NCI-H345 treated with DMSO at 0.1 percent for 48 hours (cell line): ENCODE results near the gene ST3GAL2.
"Not testable (repeated sequence)": the region's sequence is repeated elsewhere in the genome, so short reads cannot be mapped to it uniquely, and the experiment has no call there.

Source experiments
- DNase-seq: peaks from one replicate; lab custom pipeline; 2025; ENCODE audit not compliant: unreplicated experiment; lab: John Stamatoyannopoulos, UW

Gene ST3GAL2

DNA sequence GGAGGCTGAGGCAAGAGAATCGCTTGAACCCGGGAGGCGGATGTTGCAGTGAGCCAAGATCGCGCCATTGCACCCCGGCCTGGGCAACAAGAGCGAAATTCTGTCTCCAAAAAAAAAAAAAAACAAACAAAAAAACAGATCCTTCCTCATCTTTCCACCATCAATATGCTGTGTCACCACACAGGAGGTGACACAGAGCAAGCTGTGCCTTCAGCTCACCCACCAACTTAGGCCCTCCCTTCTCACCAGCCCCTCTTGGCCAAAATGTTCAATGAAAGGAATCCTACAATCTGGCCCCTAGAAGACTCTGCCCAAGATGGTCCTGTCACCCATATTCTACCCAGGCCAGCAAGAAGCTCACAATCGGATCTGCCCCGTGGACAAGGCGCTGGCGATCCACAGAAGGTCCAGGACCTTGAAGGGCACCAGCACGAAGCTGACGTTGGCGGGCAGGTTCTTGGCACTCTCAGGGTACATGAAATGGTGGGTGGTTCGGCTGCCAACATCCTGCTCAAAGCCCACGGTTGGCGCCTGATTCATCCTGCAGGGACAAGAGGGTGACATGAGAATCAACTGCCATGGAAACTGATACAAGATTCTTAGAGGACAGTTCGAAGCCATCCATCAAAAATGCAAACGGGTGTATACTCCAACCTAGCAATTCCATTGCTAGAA lies 50.8 kb downstream of the ST3GAL2 start:
- no peak for DNase-seq

- DNase-seq: not testable (repeated sequence)
These were observed 52.5 kb downstream of the ST3GAL2 start for GRCh38 chr16:70386289-70386986.

DNA sequence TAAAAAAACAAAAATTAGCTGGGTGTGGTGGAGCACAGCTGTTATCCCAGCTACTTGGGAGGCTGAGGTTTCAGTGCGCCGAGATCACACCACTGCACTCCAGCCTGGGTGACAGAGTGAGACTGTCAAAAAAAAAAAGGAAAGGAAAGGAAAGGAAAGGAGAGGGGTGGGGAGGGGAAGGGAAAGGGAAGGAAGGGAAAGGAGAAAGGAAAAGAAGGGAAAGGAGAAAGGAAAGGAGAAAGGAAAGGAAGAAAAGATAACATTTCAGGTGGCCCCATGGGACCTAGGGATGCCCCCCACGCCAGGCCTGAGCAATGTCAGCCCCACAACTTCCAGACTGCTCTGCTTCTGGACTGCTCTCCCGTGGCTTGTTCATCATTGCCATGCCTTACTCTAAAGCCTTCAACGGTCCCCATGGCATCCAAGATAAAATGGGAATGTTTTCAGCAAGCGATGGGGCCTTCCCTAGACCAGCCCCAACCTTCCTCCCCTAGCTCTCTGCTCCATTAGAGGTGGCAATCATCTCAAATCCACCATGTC lies 55.4 kb downstream of the ST3GAL2 start:
- no peak for DNase-seq

- DNase-seq: no peak
These were observed 57.1 kb downstream of the ST3GAL2 start for GRCh38 chr16:70381604-70382342.

DNA sequence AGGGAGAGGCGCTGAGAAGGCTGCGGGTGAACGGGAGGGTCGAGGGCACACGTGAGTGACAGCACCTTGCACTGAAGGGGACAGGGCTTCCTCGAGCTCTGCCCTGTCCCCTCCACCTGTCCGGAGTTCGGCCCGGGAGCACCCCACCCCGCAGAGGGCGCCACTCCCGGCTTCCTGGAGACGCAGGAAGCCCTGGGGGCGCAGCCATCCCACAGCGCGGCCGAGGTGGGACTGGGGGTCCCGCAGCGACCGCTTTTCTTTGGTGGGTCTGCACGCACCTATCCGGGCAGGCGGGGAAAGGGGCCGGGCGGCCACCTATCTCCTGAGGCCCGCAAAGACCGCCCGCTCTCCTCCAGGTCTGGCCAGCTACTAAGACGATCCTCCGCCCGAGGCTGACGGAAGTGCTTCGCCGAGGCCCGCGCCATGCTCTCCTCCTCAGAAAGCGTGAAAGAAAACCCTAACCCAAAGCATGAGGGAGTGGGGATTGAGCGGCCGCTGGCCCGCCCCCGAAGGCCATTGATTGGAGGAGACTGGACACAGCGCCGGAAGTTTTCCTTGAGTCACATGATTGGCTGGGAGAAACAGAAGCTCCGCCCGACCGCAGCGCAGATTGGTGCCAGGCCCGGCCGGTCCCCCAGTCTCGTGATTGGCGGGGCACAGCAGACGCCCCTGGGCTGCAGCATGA lies 57.8 kb downstream of the ST3GAL2 start:
- DNase-seq: peak; percentile 84

- peak; percentile 35 for DNase-seq
These were observed 58.5 kb downstream of the ST3GAL2 start for GRCh38 chr16:70380248-70380918.

GRCh38 chr16:70378869-70379493 lies 59.9 kb downstream of the ST3GAL2 start:
- DNase-seq: no peak

GRCh38 chr16:70377782-70378181 lies 61.1 kb downstream of the ST3GAL2 start:
- no peak for DNase-seq

DNA sequence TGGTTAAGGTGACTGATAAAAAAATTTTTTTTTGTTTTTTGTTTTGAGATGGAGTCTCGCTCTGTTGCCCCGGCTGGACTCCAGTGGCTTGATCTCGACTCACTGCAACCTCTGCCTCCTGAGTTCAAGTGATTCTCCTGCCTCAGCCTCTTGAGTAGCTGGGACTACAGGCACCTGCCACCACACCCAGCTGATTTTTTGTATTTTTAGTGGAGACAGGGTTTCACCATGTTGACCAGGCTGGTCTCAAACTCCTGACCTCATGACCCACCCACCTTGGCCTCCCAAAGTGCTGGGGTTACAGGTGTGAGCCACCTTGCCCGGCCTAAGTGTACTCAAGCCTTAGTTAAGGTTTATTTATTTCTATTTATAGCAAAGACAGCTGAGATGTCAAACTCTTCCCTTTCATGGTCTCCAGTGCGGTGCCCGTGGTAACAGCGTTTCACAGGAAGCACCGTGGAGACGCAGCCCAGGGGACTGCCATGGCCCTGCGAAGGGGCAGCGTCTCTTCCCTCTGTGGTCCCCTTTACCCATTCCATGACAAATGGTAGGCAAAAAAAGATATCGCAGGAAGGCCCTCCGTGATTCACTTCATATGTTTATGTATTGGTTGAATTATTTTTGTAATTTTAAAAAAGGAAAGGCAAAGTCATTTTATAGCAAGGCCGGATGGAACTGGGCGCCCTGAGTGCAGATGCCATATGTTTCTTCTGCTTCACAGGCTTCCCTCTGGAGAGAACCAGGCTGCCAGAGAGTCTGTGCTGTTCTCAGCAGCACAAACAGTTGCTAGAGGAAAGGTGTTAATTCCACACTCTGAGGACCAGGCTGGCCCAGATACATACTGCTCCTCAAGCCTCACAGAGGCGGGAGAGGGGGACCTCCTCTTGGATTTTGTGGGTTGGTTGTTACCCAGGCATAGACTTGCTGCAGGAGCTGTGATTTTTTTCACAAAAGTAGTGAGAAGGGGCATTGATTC lies 63.0 kb downstream of the ST3GAL2 start:
- DNase-seq: no peak

DNA sequence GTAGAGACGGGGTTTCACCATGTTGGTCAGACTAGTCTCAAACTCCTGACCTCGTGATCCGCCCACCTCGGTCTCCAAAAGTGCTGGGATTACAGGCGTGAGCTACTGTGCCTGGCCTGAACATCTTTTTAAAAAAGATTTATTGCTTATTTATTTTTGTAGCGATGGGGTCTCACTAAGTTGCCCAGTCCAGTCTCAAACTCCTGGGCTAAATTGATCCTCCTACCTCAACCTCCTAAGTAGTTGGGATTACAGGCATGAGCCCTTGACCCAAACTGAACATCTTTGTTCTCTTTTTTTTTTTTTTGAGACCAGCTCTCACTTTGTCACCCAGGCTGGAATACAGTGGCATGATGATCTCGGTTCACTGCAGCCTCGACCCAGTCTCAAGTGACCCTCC lies 64.7 kb downstream of the ST3GAL2 start:
- DNase-seq: no peak

- no peak for DNase-seq
These were observed 65.8 kb downstream of the ST3GAL2 start for GRCh38 chr16:70372921-70373728.

DNA sequence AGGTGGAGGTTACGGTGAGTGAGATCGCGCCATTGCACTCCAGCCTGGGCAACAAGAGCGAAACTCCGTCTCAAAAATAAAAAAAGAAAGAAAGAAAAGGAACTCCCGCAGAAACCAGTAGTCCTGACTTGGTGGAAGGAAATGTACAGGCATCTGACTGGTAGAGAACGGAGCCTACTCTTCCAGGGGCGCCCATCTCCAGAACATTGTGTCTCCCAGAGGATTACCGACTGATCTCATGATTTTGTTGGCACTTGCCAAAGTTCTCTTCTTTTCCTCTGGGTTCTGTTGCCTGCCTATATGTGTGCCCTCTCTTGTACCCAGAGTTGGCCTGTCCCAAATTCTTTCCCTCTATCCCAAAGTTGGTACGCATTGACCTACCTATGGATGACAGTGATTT lies 68.0 kb downstream of the ST3GAL2 start:
- no peak for DNase-seq

- DNase-seq: not testable (repeated sequence)
These were observed 68.8 kb downstream of the ST3GAL2 start for GRCh38 chr16:70370145-70370544.

DNA sequence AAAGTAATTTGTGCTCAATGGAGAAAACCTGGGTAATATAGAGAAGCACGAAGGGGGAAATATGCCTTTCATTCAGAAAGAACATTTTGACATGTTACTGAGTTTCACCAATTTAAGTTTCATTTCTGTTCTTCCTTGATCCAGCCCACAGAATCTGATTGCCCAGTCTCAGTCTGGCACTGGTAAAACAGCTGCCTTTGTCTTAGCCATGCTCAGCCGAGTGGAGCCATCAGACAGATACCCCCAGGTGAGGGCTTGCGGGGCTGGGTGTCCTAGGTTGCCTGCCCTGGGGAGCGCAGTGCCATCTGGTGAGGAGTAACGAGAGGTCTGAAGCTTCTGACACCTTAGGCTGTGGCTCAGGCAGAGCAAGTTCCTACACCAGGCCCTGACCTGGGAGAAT lies 74.5 kb downstream of the ST3GAL2 start:
- DNase-seq: no peak

DNA sequence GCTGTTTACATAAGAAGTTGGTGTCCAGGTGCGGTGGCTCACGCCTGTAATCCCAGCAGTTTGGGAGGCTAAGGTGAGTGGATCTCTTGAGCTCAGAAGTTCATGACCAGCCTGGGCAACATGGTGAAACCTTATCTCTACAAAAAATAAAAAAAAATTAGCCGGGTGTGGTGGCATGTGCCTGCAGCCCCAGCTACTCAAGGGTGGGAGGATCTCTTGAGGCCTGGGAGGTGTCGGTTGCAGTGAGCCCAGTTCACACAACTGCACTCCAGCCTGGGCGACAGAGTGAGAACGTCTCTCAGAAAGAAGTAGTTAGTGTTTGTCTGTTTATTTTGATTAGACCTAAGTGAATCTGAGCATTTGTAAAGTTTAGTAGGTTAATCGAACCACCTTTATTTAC lies 79.3 kb downstream of the ST3GAL2 start:
- no peak for DNase-seq

DNA sequence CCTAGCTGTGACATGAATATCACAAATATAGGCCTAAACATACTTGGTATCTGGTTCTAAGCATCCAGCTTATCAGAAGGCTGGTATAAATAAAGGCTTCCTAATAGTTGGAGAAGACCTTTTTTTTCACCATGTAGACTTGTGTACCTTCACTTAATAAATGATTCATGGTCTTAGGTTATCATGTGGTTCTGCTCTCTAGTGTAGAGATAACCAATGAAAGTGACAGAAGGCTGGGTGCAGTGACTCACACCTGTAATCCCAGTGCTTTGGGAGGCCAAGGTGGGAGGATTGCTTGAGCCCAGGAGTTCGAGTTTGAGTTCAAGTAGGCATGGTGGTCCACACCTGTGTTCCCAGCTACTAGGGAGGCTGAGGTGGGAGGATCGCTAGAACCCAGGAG lies 89.1 kb downstream of the ST3GAL2 start:
- no peak for DNase-seq

DNA sequence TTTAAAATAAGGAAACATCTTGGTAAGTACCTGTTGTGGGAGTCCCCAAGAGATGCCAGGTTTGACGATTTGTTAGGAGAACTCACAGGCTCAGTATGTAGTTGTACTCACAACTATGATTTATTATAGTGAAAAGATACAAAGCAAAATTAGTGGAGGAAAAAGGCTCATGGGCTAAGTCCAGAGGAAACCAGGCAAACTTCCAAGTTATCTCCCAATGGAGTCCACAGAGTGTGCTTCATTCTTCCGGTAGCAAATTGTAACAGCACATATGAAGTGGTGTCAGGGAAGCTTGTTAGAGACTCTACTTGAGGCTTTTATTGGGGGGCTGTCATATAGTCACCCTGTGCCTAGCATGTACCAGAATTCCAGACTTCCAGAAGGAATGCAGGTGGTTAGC lies 89.9 kb downstream of the ST3GAL2 start:
- DNase-seq: no peak

GRCh38 chr16:70345840-70346239 lies 93.1 kb downstream of the ST3GAL2 start:
- DNase-seq: no peak
